HepG2 (cell line): ENCODE results near the gene ACAD8. TPM values are rescaled to one million over a fixed set of nuclear protein-coding genes. Genes with fewer than 3 reads are reported as not detected.
A peak's percentile ranks its signal among the peaks of the same experiment; 100 is the strongest.

Experiments
- ATAC-seq: fragments of 200-7000 bp; cut with Tn5 transposase; 3 replicates; pipeline ENCODE4 v1.9.1; 2020; ENCODE audit warnings: mild to moderate bottlenecking, moderate library complexity
- BruUV-seq: library from RNA; stranded (reverse); fragments of 400-500 nt; replicated peaks from 2 replicates; lab custom pipeline; 2021; lab: Mats Ljungman, UMichigan
- CTCF ChIA-PET: fragments of 300-600 bp; formaldehyde crosslinking; extraction: SDS; loops from one replicate; lab custom pipeline; 2021; ENCODE audit warnings: low total read pairs, inconsistent platforms, low intra/inter-chr PET ratio; lab: Yijun Ruan, JAX
- POLR2A ChIA-PET: fragments of 350-600 bp; sonication (Branson Sonifier 250); formaldehyde crosslinking; loops from one replicate; lab custom pipeline; 2020; ENCODE audit warnings: antibody characterized with exemption, inconsistent platforms; lab: Yijun Ruan, JAX
- DNase-seq: peaks from one replicate; pipeline ENCODE4 v3.0.0-alpha.2; 2015; ENCODE audit warnings: low spot score
- FAIRE-seq: peaks from 3 replicates; lab custom pipeline; 2011; peaks lifted over from hg19 to GRCh38; lab: Jason Lieb, UNC
- H2AFZ ChIP-seq: one replicate; pipeline ENCODE4 v1.6.1; 2011; ENCODE audit warnings: low read length, inconsistent platforms
- H3K27ac ChIP-seq: fragments of 300-600 bp; 3 replicates; pipeline ENCODE4 v1.8.0; 2011; ENCODE audit warnings: mixed run types, mild to moderate bottlenecking, mixed read lengths, low read length, inconsistent platforms; ENCODE audit not compliant: insufficient read depth; ENCODE audit errors: extremely low read length
- H3K27me3 ChIP-seq, 2 experiments: fragments of 200-600 bp in 1 of 2; 2 replicates in 1 of 2; 3 replicates in 1 of 2; pipeline versions ENCODE4 v1.6.0 to v1.8.0; 2011; ENCODE audit warnings: low read length in 2 of 2, mild to moderate bottlenecking in 2 of 2, moderate library complexity in 2 of 2, inconsistent platforms in 1 of 2; ENCODE audit not compliant: insufficient read depth in 2 of 2, control insufficient read depth in 1 of 2
- H3K36me3 ChIP-seq, 2 experiments: fragments of 200-600 bp in 1 of 2; replicated peaks in 1 of 2; 2 replicates in 1 of 2; 3 replicates in 1 of 2; pipeline versions ENCODE4 v1.5.1 to v1.8.0; 2011; ENCODE audit warnings: low read length in 2 of 2, inconsistent platforms in 1 of 2; ENCODE audit not compliant: insufficient read depth in 2 of 2, control insufficient read depth in 1 of 2
- H3K4me1 ChIP-seq: 2 replicates; pipeline ENCODE4 v1.5.1; 2012; ENCODE audit warnings: low read length, inconsistent platforms; ENCODE audit not compliant: insufficient read depth
- H3K4me2 ChIP-seq: 2 replicates; pipeline ENCODE4 v1.6.0; 2011; ENCODE audit warnings: low read depth, low read length, inconsistent platforms
- H3K4me3 ChIP-seq, 3 experiments: fragments of 200-600 bp in 1 of 3; sonication (generic), shearing (Covaris generic) in 1 of 3; replicated peaks in 1 of 3; 2 replicates each; pipeline ENCODE4 v1.5.1; 2011 to 2016; ENCODE audit warnings: low read length in 3 of 3, inconsistent platforms in 2 of 3, low read depth in 2 of 3, mild to moderate bottlenecking in 2 of 3, control low read depth in 1 of 3, mixed read lengths in 1 of 3; ENCODE audit not compliant: insufficient read depth in 1 of 3
- H3K79me2 ChIP-seq: one replicate; pipeline ENCODE4 v1.6.1; 2011; ENCODE audit warnings: low read length, inconsistent platforms; ENCODE audit not compliant: insufficient read depth
- H3K9ac ChIP-seq: 2 replicates; pipeline ENCODE4 v1.6.0; 2011; ENCODE audit warnings: mild to moderate bottlenecking, low read depth, low read length, inconsistent platforms; ENCODE audit not compliant: insufficient read depth
- H3K9me3 ChIP-seq: 2 replicates; pipeline ENCODE4 v1.5.1; 2012; ENCODE audit warnings: mild to moderate bottlenecking, low read length
- H4K20me1 ChIP-seq: 2 replicates; pipeline ENCODE4 v1.6.0; 2011; ENCODE audit warnings: inconsistent platforms, mild to moderate bottlenecking, low read length, moderate library complexity; ENCODE audit not compliant: insufficient read depth
- CENPT ChIP-seq: sonication (generic); formaldehyde crosslinking; IDR thresholded peaks from 2 replicates; pipeline ENCODE4 v1.8.0; 2022; ENCODE audit warnings: low read depth, mild to moderate bottlenecking, moderate library complexity, missing genetic modification reagents
- GTF2F1 ChIP-seq: fragments of 150-350 bp; IDR thresholded peaks from 2 replicates; pipeline ENCODE4 v1.6.1; 2014; ENCODE audit warnings: low read length
- ZNF619 ChIP-seq: sonication (generic); formaldehyde crosslinking; IDR thresholded peaks from 2 replicates; pipeline ENCODE4 v1.4.0; 2020; ENCODE audit warnings: mild to moderate bottlenecking, missing genetic modification reagents
- WGBS: methylation state at CpG from one replicate; pipeline ENCODE4 v1.1.6; 2017; ENCODE audit warnings: low lambda C conversion rate; 5-methylcytosine and 5-hydroxymethylcytosine counted together
- in situ Hi-C: cut with HindIII; loops from 2 replicates; pipeline ENCODE4 v1.10.0; 2017; ENCODE audit warnings: low pct_unique_long_range_greater_than_20kb; ENCODE audit not compliant: extremely low pct_ligation_motif_present
- intact Hi-C: fragments of 100-400 bp; cut with micrococcal nuclease; formaldehyde crosslinking; loops from one replicate; pipeline ENCODE4 v1.10.0; 2022; ENCODE audit not compliant: unreplicated experiment
- polyA plus RNA-seq, 8 experiments: library from polyadenylated mRNA; depleted of rRNA in 3 of 8; stranded (reverse) in 7 of 8; unstranded in 1 of 8; fragments of >200 nt; fragmentation: Illumina TruSeq in 4 of 8; extraction: Trizol in 4 of 8; gene quantifications; 2 replicates each; pipeline versions ENCODE4 v1.2.1 to v1.2.3, GENCODE V29; 2011 to 2016; ENCODE audit warnings: low read depth in 4 of 8, missing spikeins in 1 of 8, mixed read lengths in 1 of 8; ENCODE audit not compliant: insufficient read depth in 1 of 8
- total RNA-seq, 5 experiments: library from RNA; depleted of rRNA; stranded (reverse); fragments of >200 nt; fragmentation: Illumina TruSeq; extraction: Trizol; gene quantifications; 2 replicates each; pipeline ENCODE4 v1.2.3, GENCODE V29; 2016; ENCODE audit warnings: low read depth in 1 of 5
- TF ChIP-seq, protein P1 (sequence below), 2 experiments: sonication (generic) in 1 of 2; formaldehyde crosslinking in 1 of 2; IDR thresholded peaks; 2 replicates each; pipeline versions ENCODE4 v1.5.1 to v1.6.1; 2011 to 2020; ENCODE audit warnings: borderline replicate concordance in 1 of 2, low read depth in 1 of 2, low read length in 1 of 2, mild to moderate bottlenecking in 1 of 2, missing genetic modification reagents in 1 of 2, moderate library complexity in 1 of 2
- TF ChIP-seq, protein P2 (sequence below): sonication (generic); formaldehyde crosslinking; IDR thresholded peaks from 2 replicates; pipeline ENCODE4 v1.4.0; 2020; ENCODE audit warnings: mild to moderate bottlenecking, missing genetic modification reagents
- TF ChIP-seq, protein P3 (sequence below), 2 experiments: fragments of 450-650 bp in 1 of 2; sonication (generic) in 1 of 2; formaldehyde crosslinking in 1 of 2; IDR thresholded peaks; 2 replicates each; pipeline versions ENCODE4 v1.6.1 to v1.8.0; 2016 to 2022; ENCODE audit warnings: antibody characterized with exemption in 1 of 2, mild to moderate bottlenecking in 1 of 2, missing genetic modification reagents in 1 of 2

ACAD8 gene
- total and polyA plus RNA-seq, 2 of the 13 experiments (the other 11 are each of a cell fraction or from before 2014, with no cell fraction given) = 13.5 to 20.3 TPM

DNA sequence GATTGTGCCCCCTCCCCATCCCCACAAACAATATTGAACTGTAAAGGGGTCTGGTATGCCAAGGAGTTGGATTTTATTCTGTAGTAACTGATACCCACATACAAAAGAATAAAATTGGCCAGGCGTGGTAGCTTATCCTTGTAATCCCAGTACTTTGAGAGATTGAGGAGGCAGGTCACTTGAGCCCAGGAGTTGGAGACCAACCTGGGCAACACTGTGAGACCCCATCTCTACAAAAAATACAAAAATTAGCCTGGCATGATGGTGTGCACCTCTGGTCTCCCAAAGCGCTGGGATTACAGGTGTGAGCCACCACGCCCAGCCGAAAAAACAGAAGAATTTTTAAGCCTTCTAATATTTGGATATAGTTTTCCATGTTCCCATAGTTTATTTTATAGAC, 18.6 kb downstream of the ACAD8 start:
- Histone ChIP-seq H3K4me2 (peak overlapping the region; percentile 18; the same call in 1 of the 2 replicates), H2AFZ (no peak overlapping the region), H3K9ac (no peak overlapping the region), H4K20me1 (no peaks in the 10 kb centered on the region), H3K79me2 (no peaks in the 10 kb centered on the region), H3K4me3 (no peak overlapping the region), H3K27me3 (peaks cover 3 to 37% of the 10 kb centered on the region in 2 experiments; a peak in 4 of 5 replicates), H3K9me3 (no peaks in the 10 kb centered on the region), H3K27ac (no peak overlapping the region), H3K4me1 (peaks cover 20% of the 10 kb centered on the region), H3K36me3 (no peaks in the 10 kb centered on the region)
- WGBS = 76% methylated on average over 4 of the region's 4 CpGs
- no TSS peak for BruUV-seq
- intact Hi-C loops = no loop called here
- POLR2A ChIA-PET = interaction anchor here (0.9 kb wide), 1 partner anchor 47 kb away, joined by 3 read pairs; the partner anchor contains the start of gene VPS26B
- FAIRE-seq = no peak
- TF ChIP-seq CENPT (CRISPR knock-in tag) = no peak
- TF ChIP-seq GTF2F1 = no peak
- TF ChIP-seq, protein P1, sequence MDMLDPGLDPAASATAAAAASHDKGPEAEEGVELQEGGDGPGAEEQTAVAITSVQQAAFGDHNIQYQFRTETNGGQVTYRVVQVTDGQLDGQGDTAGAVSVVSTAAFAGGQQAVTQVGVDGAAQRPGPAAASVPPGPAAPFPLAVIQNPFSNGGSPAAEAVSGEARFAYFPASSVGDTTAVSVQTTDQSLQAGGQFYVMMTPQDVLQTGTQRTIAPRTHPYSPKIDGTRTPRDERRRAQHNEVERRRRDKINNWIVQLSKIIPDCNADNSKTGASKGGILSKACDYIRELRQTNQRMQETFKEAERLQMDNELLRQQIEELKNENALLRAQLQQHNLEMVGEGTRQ (IDR thresholded peaks at IDR 0.05; ENCODE audit: low read depth, low read length) = no peak
- TF ChIP-seq, protein P1 (CRISPR knock-in tag; IDR thresholded peaks at IDR 0.05; ENCODE audit: borderline replicate concordance) = 0 out of 2 replicates have a peak, but pooled peaks have one; percentile 25
- TF ChIP-seq ZNF619 (CRISPR knock-in tag) = 0 out of 2 replicates have a peak, but pooled peaks have one; percentile 1
- TF ChIP-seq, protein P2, sequence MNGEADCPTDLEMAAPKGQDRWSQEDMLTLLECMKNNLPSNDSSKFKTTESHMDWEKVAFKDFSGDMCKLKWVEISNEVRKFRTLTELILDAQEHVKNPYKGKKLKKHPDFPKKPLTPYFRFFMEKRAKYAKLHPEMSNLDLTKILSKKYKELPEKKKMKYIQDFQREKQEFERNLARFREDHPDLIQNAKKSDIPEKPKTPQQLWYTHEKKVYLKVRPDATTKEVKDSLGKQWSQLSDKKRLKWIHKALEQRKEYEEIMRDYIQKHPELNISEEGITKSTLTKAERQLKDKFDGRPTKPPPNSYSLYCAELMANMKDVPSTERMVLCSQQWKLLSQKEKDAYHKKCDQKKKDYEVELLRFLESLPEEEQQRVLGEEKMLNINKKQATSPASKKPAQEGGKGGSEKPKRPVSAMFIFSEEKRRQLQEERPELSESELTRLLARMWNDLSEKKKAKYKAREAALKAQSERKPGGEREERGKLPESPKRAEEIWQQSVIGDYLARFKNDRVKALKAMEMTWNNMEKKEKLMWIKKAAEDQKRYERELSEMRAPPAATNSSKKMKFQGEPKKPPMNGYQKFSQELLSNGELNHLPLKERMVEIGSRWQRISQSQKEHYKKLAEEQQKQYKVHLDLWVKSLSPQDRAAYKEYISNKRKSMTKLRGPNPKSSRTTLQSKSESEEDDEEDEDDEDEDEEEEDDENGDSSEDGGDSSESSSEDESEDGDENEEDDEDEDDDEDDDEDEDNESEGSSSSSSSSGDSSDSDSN (CRISPR knock-in tag) = 0 out of 2 replicates have a peak, but pooled peaks have one; percentile 0
- TF ChIP-seq, protein P3, sequence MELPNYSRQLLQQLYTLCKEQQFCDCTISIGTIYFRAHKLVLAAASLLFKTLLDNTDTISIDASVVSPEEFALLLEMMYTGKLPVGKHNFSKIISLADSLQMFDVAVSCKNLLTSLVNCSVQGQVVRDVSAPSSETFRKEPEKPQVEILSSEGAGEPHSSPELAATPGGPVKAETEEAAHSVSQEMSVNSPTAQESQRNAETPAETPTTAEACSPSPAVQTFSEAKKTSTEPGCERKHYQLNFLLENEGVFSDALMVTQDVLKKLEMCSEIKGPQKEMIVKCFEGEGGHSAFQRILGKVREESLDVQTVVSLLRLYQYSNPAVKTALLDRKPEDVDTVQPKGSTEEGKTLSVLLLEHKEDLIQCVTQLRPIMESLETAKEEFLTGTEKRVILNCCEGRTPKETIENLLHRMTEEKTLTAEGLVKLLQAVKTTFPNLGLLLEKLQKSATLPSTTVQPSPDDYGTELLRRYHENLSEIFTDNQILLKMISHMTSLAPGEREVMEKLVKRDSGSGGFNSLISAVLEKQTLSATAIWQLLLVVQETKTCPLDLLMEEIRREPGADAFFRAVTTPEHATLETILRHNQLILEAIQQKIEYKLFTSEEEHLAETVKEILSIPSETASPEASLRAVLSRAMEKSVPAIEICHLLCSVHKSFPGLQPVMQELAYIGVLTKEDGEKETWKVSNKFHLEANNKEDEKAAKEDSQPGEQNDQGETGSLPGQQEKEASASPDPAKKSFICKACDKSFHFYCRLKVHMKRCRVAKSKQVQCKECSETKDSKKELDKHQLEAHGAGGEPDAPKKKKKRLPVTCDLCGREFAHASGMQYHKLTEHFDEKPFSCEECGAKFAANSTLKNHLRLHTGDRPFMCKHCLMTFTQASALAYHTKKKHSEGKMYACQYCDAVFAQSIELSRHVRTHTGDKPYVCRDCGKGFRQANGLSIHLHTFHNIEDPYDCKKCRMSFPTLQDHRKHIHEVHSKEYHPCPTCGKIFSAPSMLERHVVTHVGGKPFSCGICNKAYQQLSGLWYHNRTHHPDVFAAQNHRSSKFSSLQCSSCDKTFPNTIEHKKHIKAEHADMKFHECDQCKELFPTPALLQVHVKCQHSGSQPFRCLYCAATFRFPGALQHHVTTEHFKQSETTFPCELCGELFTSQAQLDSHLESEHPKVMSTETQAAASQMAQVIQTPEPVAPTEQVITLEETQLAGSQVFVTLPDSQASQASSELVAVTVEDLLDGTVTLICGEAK (IDR thresholded peaks at IDR 0.05) = no peak
- TF ChIP-seq, protein P3 (CRISPR knock-in tag; IDR thresholded peaks at IDR 0.05) = peak; percentile 7; the same call in 1 of the 2 replicates
- CTCF ChIA-PET = no interaction called here
- in situ Hi-C loops = no loop called here
- DNase-seq = no peak
- ATAC-seq = no peak
